ENCODE results near the gene VSNL1.

The VSNL1 gene

GRCh38 chr2:17593445-17593840, 52.9 kb downstream of the VSNL1 start:
- no peak for TF ChIP-seq CTCF (IDR thresholded peaks at IDR 0.05; ENCODE audit: low read depth, low read length)
- DNase-seq (ENCODE audit: low read depth, low spot score), result no peak
- no peak overlapping the region for H3K4me3 ChIP-seq (ENCODE audit: low read depth, low read length)
- in situ Hi-C loops (cut with HindIII; ENCODE audit: low sequenced_read_pairs), result no loop called here

GRCh38 chr2:17593841-17594491, 53.5 kb downstream of the VSNL1 start:
- no peak for TF ChIP-seq CTCF (IDR thresholded peaks at IDR 0.05; ENCODE audit: low read depth, low read length)
- in situ Hi-C loops (cut with HindIII; ENCODE audit: low sequenced_read_pairs), result no loop called here
- peak; percentile 16 for DNase-seq (ENCODE audit: low read depth, low spot score)
- H3K4me3 ChIP-seq (ENCODE audit: low read depth, low read length), result no peak overlapping the region

GRCh38 chr2:17594533-17595401, 54.3 kb downstream of the VSNL1 start:
- TF ChIP-seq CTCF (IDR thresholded peaks at IDR 0.05; ENCODE audit: low read depth, low read length), result no peak
- in situ Hi-C loops (cut with HindIII; ENCODE audit: low sequenced_read_pairs), result no loop called here
- peak; percentile 72 for DNase-seq (ENCODE audit: low read depth, low spot score)
- H3K4me3 ChIP-seq (ENCODE audit: low read depth, low read length), result no peak overlapping the region

GRCh38 chr2:17599617-17600016, 59.1 kb downstream of the VSNL1 start:
- no peak for TF ChIP-seq CTCF (IDR thresholded peaks at IDR 0.05; ENCODE audit: low read depth, low read length)
- H3K4me3 ChIP-seq (ENCODE audit: low read depth, low read length), result no peak overlapping the region
- in situ Hi-C loops (cut with HindIII; ENCODE audit: low sequenced_read_pairs), result no loop called here
- DNase-seq (ENCODE audit: low read depth, low spot score), result no peak

- no peak for TF ChIP-seq CTCF (IDR thresholded peaks at IDR 0.05; ENCODE audit: low read depth, low read length)
- DNase-seq (ENCODE audit: low read depth, low spot score), result no peak
- no peak overlapping the region for H3K4me3 ChIP-seq (ENCODE audit: low read depth, low read length)
- in situ Hi-C loops (cut with HindIII; ENCODE audit: low sequenced_read_pairs), result no loop called here
These were observed 60.2 kb downstream of the VSNL1 start for GRCh38 chr2:17600556-17601204.

- DNase-seq (ENCODE audit: low read depth, low spot score), result no peak
- no peak for TF ChIP-seq CTCF (IDR thresholded peaks at IDR 0.05; ENCODE audit: low read depth, low read length)
- H3K4me3 ChIP-seq (ENCODE audit: low read depth, low read length), result no peak overlapping the region
- in situ Hi-C loops (cut with HindIII; ENCODE audit: low sequenced_read_pairs), result no loop called here
These were observed 63.6 kb downstream of the VSNL1 start for GRCh38 chr2:17604050-17604449.
